Adrenal gland (tissue), 5 donors: ENCODE measurements around the gene EXOC6.

Experiments used
- POLR2A ChIP-seq, 2 donors: fragments of 450-650 bp; IDR thresholded peaks; one replicate each; pipeline ENCODE4 v1.6.1; 2017; ENCODE audit warnings: antibody characterized with exemption in 2 of 2, mild to moderate bottlenecking in 2 of 2, moderate library complexity in 1 of 2
- TF ChIP-seq, protein P1 (sequence below), 6 experiments: fragments of 450-650 bp in 4 of 6; fragments of 200-600 bp in 2 of 6; sonication (generic) in 1 of 6; IDR thresholded peaks; 1 replicate in 5 of 6; 2 replicates in 1 of 6; pipeline versions ENCODE4 v1.5.1 to v1.8.0; 2016 to 2021; ENCODE audit warnings: antibody characterized with exemption in 6 of 6, mild to moderate bottlenecking in 2 of 6, moderate library complexity in 1 of 6
- donor health status: DM: no; HTN: no; CAD: no.

DNA sequence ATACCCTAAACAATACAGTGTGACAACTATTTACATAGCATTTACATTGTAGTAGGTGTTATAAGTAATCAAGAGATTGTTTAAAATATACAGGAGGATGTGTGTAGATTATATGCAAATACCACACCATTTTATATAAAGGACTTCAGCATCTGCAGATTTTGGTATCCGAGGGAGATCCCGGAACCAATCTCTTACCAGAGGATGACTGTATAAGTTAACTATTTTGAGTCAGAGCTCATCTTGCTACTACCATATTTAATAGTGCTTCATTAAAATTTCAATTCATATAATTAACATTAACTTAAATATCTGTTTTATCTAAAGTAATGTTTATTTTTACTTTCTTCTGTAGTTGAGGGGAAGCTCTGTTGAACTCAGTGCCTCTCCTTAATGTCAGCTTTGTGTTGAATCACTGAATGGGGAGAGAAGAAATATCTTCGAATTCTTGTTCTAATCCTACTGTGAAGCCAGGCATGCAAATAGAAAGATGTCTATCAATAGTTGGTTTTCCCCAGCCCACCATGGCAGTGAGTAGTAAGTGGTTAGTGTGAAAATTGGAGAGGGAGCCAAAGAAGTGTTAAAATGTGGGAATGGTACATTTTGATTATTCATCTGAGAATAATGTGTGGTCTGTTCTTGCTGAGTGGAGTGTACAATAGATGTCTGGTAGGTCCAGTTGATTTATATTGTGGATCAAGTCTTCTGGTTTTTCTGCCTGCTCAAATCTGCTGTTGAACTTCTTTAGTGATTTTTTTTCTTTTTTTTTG is 122.2 kb downstream of the EXOC6 start:
- TF ChIP-seq, protein P1, sequence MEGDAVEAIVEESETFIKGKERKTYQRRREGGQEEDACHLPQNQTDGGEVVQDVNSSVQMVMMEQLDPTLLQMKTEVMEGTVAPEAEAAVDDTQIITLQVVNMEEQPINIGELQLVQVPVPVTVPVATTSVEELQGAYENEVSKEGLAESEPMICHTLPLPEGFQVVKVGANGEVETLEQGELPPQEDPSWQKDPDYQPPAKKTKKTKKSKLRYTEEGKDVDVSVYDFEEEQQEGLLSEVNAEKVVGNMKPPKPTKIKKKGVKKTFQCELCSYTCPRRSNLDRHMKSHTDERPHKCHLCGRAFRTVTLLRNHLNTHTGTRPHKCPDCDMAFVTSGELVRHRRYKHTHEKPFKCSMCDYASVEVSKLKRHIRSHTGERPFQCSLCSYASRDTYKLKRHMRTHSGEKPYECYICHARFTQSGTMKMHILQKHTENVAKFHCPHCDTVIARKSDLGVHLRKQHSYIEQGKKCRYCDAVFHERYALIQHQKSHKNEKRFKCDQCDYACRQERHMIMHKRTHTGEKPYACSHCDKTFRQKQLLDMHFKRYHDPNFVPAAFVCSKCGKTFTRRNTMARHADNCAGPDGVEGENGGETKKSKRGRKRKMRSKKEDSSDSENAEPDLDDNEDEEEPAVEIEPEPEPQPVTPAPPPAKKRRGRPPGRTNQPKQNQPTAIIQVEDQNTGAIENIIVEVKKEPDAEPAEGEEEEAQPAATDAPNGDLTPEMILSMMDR (IDR thresholded peaks at IDR 0.05), result no peak
- TF ChIP-seq POLR2A (IDR thresholded peaks at IDR 0.05), result no peak
